IPS DF 6.9 (cell line): ENCODE results near the gene GSTA5.
"Not testable (repeated sequence)": the region's sequence is repeated elsewhere in the genome, so short reads cannot be mapped to it uniquely, and the experiment has no call there.

ENCODE experiments used
- DNase-seq: peaks from one replicate; pipeline ENCODE4 v3.0.0-alpha.2; 2013; ENCODE audit warnings: low read depth, low spot score
- H3K27ac ChIP-seq: one replicate; pipeline ENCODE4 v1.5.1; 2013; ENCODE audit warnings: low read length, control low read depth
- H3K27me3 ChIP-seq: 2 replicates; pipeline ENCODE4 v1.6.1; 2013; ENCODE audit warnings: mild to moderate bottlenecking, low read length; ENCODE audit not compliant: control insufficient read depth, insufficient read depth
- H3K36me3 ChIP-seq: 2 replicates; pipeline ENCODE4 v1.6.1; 2013; ENCODE audit warnings: low read length; ENCODE audit not compliant: control insufficient read depth, insufficient read depth
- H3K4me1 ChIP-seq: 2 replicates; pipeline ENCODE4 v1.6.1; 2013; ENCODE audit warnings: low read length; ENCODE audit not compliant: control insufficient read depth, insufficient read depth
- H3K4me3 ChIP-seq: 2 replicates; pipeline ENCODE4 v1.5.1; 2013; ENCODE audit warnings: mild to moderate bottlenecking, low read length
- H3K9me3 ChIP-seq: 2 replicates; pipeline ENCODE4 v1.6.1; 2013; ENCODE audit warnings: low read length, inconsistent platforms; ENCODE audit not compliant: control insufficient read depth, insufficient read depth
- WGBS: extraction: QIAGEN DNeasy Blood & Tissue Kit; methylation state at CpG from one replicate; pipeline ENCODE4 v1.1.7; 2013; ENCODE audit warnings: mixed read lengths, missing lambda C conversion rate; ENCODE audit not compliant: insufficient read length, insufficient coverage; 5-methylcytosine and 5-hydroxymethylcytosine counted together

Gene GSTA5

DNA sequence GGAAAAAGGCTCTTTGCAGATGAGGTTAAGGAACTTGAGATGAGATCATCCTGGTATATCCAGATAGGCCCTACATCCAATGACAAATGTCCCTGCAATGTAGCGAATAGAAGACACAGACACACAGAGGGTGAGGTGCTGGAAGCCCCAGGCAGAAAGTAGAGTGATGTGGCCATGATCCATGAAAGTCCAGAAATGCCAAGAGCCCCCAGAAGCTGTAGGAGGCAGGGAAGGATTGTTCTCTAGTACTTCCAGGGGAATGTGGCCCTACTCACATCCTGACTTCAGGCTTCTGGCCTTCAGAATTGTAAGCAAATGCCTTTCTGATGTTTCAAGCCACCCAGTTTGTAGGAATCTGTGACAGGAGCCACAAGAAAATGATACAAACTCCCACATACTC lies 51.0 kb downstream of the GSTA5 start:
- not testable (repeated sequence) for H3K4me3 ChIP-seq, H3K4me1 ChIP-seq, H3K27ac ChIP-seq, H3K36me3 ChIP-seq, DNase-seq, H3K9me3 ChIP-seq, H3K27me3 ChIP-seq
- WGBS, result no CpG with 5 or more reads among the region's 1 CpG

DNA sequence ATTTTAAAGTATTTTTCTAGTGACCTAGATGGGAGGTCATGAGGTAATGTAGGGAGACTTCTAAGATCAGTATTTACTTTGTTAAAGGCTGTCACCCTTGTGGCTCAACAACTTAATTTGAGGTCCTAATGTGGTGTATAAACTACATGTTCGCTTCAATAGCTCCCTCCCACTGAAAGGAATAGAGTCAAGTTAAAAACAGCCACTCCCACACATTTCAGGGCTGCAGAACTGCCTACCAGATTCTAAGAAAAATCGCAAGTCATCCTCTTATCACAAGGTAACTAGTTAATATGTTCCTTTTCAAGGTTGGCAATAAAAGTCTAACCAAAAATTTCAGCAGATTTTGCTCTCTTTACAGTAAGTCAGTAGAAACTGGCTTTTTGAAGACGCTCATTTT lies 52.1 kb downstream of the GSTA5 start:
- no peak overlapping the region for H3K27ac ChIP-seq
- WGBS, result no CpG with 5 or more reads among the region's 3 CpGs
- no peaks in the 10 kb centered on the region for H3K36me3 ChIP-seq
- H3K4me3 ChIP-seq, result no peak overlapping the region
- H3K27me3 ChIP-seq, result no peaks in the 10 kb centered on the region
- no peak for DNase-seq
- no peaks in the 10 kb centered on the region for H3K4me1 ChIP-seq
- H3K9me3 ChIP-seq, result no peaks in the 10 kb centered on the region

DNA sequence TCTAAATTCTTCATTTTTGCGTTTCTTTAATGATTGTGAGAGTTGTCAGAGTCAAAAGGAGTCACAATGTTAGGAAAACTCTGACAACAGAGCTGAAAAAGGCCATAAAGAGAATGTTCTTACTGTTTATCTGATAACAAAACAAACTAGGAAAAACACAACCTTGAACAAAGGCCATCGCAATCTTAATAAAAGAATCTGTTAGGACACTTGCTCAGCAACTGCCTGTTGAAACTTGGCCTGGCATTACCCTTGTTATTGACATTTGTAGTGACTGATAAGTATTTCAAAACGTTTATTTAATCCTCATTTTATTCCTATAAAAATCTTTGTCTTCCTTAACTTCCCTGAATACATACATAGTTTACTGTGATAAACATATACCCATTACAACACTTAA lies 52.7 kb downstream of the GSTA5 start:
- no CpG with 5 or more reads among the region's 3 CpGs for WGBS

DNA sequence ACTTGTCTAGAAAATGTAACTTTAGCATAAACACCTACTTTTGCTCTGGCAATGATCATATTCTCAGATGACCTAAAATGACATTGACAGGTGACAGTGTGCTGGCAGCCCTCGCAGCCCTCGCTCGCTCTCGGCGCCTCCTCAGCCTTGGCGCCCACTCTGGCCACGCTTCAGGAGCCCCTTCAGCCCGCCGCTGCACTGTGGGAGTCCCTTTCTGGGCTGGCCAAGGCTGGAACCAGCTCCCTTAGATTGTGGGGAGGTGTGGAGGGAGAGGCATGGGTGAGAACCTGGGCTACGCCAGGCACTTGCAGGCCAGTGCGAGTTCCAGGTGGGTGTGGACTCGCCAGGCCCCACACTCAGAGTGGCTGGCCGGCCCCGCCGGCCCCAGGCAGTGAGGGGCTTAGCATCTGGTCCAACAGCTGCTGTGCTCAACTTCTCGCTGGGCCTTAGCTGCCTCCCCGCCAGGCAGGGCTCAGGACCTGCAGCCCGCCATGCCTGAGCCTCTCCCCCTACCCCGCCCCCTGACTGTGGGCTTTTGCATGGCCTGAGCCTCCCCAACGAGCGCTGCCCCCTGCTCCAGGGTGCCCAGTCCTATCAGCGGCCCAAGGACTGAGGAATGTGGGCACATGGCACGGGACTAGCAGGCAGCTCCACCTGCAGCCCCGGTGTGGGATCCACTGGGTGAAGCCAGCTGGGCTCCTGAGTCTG lies 54.2 kb downstream of the GSTA5 start:
- DNase-seq, result no peak
- no peak overlapping the region for H3K27ac ChIP-seq
- H3K9me3 ChIP-seq, result no peaks in the 10 kb centered on the region
- WGBS, result no CpG with 5 or more reads among the region's 24 CpGs
- H3K4me3 ChIP-seq, result no peak overlapping the region
- H3K4me1 ChIP-seq, result no peaks in the 10 kb centered on the region
- no peaks in the 10 kb centered on the region for H3K27me3 ChIP-seq
- H3K36me3 ChIP-seq, result no peaks in the 10 kb centered on the region

More for the DNA sequence above, 52.7 kb downstream of the GSTA5 start:
- no peak overlapping the region for H3K4me3 ChIP-seq
- H3K36me3 ChIP-seq, result no peaks in the 10 kb centered on the region
- no peak overlapping the region for H3K27ac ChIP-seq
- DNase-seq, result no peak
- H3K4me1 ChIP-seq, result no peaks in the 10 kb centered on the region
- no peaks in the 10 kb centered on the region for H3K27me3 ChIP-seq
- no peaks in the 10 kb centered on the region for H3K9me3 ChIP-seq

DNA sequence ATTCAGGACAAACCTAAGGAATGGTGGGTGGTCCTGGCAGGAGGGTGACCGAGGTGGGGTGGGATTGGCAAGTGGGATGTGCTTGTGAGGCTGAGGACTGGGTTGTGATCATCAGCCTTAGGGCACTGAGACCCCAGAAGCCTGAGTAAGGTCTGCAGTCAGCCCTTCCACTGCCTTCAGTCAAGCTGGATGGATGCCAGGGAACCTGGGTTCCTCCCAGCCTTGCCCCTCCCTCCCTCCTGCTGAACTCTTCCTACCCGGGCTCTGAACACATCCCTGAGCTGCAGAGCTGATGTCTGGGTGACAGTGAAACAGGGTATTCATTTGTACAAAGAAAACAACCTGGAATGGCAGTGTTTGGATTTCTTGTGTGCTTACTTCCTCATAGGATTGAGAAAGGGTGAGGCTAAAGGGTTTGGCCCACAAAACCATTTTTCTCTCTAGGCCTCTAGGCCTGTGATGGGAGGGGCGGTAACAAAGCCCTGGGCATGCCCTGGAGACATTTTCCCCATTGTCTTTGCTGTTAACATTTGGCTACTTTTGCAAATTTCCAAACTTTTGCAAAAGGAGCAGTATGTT lies 57.8 kb downstream of the GSTA5 start:
- not testable (repeated sequence) for H3K4me1 ChIP-seq, H3K4me3 ChIP-seq, H3K36me3 ChIP-seq, H3K9me3 ChIP-seq, H3K27me3 ChIP-seq, H3K27ac ChIP-seq, DNase-seq
- WGBS, result no CpG with 5 or more reads among the region's 3 CpGs

DNA sequence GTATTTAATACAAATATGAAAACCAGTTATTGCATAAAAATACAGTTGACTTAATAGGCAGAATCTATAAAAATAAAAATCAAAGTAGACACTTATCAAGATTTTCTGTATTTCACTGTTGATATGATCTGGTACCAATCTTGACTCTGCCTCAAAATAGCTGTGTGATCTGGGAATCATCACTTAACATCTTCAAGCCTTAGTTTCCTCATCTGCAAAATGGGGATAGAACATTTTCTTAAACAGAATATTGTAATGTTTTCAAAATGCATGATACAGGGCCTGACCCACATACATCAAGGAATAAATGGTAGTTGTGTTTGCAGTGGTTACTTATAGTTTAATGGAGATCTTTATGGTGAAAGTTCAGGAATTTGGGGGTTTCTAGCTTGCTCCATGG lies 58.4 kb downstream of the GSTA5 start:
- not testable (repeated sequence) for H3K27me3 ChIP-seq, DNase-seq, H3K9me3 ChIP-seq, H3K4me1 ChIP-seq, H3K4me3 ChIP-seq, H3K36me3 ChIP-seq, H3K27ac ChIP-seq
